AG10803 (cell line): ENCODE data around the gene TMEM18.

Experiments
- DNase-seq: peaks from one replicate; pipeline ENCODE4 v3.0.0; 2010; ENCODE audit warnings: low read depth
- H3K4me3 ChIP-seq: 2 replicates; pipeline ENCODE4 v1.5.1; 2011; ENCODE audit warnings: mild to moderate bottlenecking, low read length, control low read depth
- CTCF ChIP-seq: conservative IDR thresholded peaks from 2 replicates; pipeline ENCODE4 v1.5.1; 2011; ENCODE audit warnings: mild to moderate bottlenecking, low read length, control low read depth, inconsistent platforms

TMEM18 gene

GRCh38 chr2:630451-631320 is 46.5 kb downstream of the TMEM18 start:
- DNase-seq: no peak
- H3K4me3 ChIP-seq: no peak overlapping the region
- no peak for TF ChIP-seq CTCF

- no peak overlapping the region for H3K4me3 ChIP-seq
- no peak for TF ChIP-seq CTCF
- DNase-seq: no peak
Measured at GRCh38 chr2:629961-630360, 47.2 kb downstream of the TMEM18 start.

GRCh38 chr2:628651-629050 is 48.6 kb downstream of the TMEM18 start:
- no peak overlapping the region for H3K4me3 ChIP-seq
- no peak for TF ChIP-seq CTCF
- DNase-seq: no peak

GRCh38 chr2:627926-628560 is 49.2 kb downstream of the TMEM18 start:
- no peak for TF ChIP-seq CTCF

GRCh38 chr2:627340-627709 is 49.9 kb downstream of the TMEM18 start:
- no peak for DNase-seq
- no peak for TF ChIP-seq CTCF

More at GRCh38 chr2:627926-628560, 49.2 kb downstream of the TMEM18 start:
- no peak overlapping the region for H3K4me3 ChIP-seq
- no peak for DNase-seq

GRCh38 chr2:626491-627339 is 50.5 kb downstream of the TMEM18 start:
- no peak for TF ChIP-seq CTCF
- no peak for DNase-seq
- no peak overlapping the region for H3K4me3 ChIP-seq

More at GRCh38 chr2:627340-627709, 49.9 kb downstream of the TMEM18 start:
- no peak overlapping the region for H3K4me3 ChIP-seq
